ENCODE data around the gene ZNF358. TPM values are rescaled to one million over a fixed set of nuclear protein-coding genes. Genes with fewer than 3 reads are reported as not detected.
A peak's percentile ranks its signal among the peaks of the same experiment; 100 is the strongest.

The ZNF358 gene
- total RNA-seq, 4 donors from 2014 or later: 31.9 to 49.8 (median 36.6) TPM

GRCh38 chr19:7504684-7505083, 11.2 kb upstream of the ZNF358 start:
- DNase-seq (ENCODE audit: low spot score): no peak
- no peak for ATAC-seq (ENCODE audit: low FRiP score)
- TF ChIP-seq CTCF (IDR thresholded peaks at IDR 0.05): no peak

DNA sequence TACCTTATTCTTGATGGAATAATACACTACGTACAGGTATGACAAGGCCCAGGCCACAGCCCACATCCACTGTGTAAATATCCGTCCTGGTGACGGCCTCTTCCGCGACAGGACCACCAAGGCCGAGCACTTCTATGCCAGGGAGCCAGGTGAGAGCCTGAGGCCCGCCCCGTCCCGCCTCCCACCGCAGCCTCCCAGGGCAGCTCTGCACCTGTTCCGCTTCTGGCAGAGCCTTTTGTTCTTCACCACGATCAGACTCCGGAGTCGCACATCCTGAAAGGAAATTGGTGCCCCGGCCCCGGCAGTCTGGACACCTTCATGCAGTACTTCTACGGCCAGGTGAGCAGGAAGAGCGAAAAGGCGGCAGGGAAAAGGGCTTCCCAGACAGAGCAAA, 10.6 kb upstream of the ZNF358 start:
- DNase-seq (ENCODE audit: low spot score): no peak
- no peak for TF ChIP-seq CTCF (IDR thresholded peaks at IDR 0.05)
- no peak for ATAC-seq (ENCODE audit: low FRiP score)

GRCh38 chr19:7505682-7506384, 10.1 kb upstream of the ZNF358 start:
- no peak for TF ChIP-seq CTCF (IDR thresholded peaks at IDR 0.05)
- ATAC-seq (ENCODE audit: low FRiP score) (no peak), DNase-seq (ENCODE audit: low spot score) (no peak)

DNA sequence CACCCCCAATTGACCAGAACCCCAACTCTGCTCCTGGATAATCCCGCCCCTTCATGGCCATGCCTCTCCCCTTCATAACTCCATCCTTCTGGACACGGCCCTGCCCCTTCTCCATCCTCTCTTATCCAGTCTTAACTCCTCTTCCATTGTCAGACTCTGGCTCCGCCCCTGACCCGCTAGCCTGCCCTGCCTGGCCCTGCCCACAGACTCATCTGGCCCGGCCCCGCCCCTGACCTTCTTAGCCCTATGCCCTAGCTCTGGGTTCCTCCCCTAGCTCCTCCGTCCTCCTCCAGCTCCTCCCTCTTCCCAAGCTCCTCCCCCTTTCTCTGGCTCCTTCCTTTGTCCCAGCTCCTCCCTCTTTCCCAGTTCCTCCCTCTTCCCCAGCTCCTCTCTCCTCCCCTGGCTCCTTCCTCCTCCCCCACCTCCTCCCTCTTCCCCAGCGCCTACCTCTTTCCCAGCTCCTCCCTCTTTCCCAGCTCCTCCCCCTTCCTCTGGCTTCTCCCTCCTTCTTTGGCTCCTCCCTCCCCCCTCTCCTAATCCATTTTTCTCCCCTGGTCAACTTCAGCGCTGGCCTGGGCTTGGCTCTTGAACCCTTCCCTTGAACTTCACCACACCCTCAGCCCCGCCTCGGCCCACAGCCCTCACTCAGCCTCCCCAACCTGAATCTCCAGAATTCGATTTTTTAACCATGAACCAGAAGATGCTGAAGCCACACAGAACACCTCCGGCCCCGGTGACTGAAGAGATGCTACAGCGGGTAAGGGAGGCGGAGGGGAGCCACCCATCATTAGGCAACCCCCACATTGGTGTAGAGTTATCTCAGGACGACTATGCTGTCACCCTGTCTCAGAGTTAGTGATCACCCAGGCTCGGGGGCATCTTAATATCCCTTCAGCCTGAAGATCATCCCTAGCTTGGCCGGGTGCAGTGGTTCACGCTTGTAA, 9.2 kb upstream of the ZNF358 start:
- DNase-seq (ENCODE audit: low spot score): no peak
- TF ChIP-seq CTCF (IDR thresholded peaks at IDR 0.05): no peak
- ATAC-seq (ENCODE audit: low FRiP score): peak; percentile 79

DNA sequence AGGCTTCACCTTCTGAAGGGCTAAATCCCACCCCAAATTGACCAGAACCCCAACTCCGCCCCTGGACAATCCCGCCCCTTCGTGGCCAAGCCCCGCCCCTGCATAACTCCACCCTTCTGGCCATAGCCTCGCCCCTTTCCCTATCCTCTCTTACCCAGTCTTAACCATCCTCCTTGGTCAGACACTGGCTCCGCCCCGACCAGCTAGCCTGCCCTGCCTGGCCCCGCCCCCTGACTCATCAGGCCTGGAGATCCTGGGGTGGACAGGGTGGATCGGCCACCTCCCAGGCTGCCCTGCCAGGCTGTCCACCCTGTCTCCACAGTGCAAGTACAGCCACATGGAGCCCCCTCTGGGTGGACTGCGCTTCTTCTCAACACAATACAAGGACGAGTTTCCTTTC, 8.0 kb upstream of the ZNF358 start:
- DNase-seq (ENCODE audit: low spot score) (peak; percentile 72), ATAC-seq (ENCODE audit: low FRiP score) (peak; percentile 57)

DNA sequence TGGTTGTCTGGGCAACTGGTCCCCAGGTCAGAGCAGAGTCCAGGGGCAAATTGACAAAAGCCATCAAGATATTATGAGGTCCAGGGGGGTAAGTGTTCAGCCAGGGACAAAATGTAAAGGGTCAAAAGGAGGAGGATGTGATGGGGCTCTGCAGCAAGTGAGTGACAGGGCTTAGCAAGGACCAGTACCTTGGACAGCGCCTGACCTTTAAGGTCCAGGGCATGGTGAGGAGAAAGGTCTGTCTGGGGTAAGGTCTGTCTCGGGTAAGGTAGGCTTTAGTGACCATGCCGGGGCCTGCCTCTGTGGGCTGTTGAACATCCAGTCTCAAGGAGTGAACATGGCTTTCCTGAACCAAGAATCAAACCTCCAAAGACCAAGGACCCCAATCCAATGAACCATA, 6.3 kb upstream of the ZNF358 start:
- DNase-seq (ENCODE audit: low spot score) (no peak), ATAC-seq (ENCODE audit: low FRiP score) (no peak)
- TF ChIP-seq CTCF (IDR thresholded peaks at IDR 0.05): no peak

More for the DNA sequence above, 8.0 kb upstream of the ZNF358 start:
- TF ChIP-seq CTCF (IDR thresholded peaks at IDR 0.05): no peak
